Nephron progenitor cell (in vitro differentiated cells): ENCODE measurements around the gene HCLS1.

ENCODE experiments used
- DNase-seq: peaks from one replicate; pipeline ENCODE4 v3.0.0; 2021
- H3K27ac Mint-ChIP-seq: 2 replicates; pipeline ENCODE4 v1.8.0; 2021; ENCODE audit warnings: mild to moderate bottlenecking, moderate library complexity, mixed read lengths
- H3K27me3 Mint-ChIP-seq: 2 replicates; pipeline ENCODE4 v1.8.0; 2021; ENCODE audit warnings: mild to moderate bottlenecking, low read depth, mixed read lengths; ENCODE audit not compliant: poor library complexity
- H3K36me3 Mint-ChIP-seq: 2 replicates; pipeline ENCODE4 v1.8.0; 2021; ENCODE audit warnings: low read depth, mixed read lengths
- H3K4me1 Mint-ChIP-seq: 2 replicates; pipeline ENCODE4 v1.8.0; 2021; ENCODE audit warnings: mixed read lengths
- H3K4me3 Mint-ChIP-seq: 2 replicates; pipeline ENCODE4 v1.8.0; 2021; ENCODE audit warnings: mild to moderate bottlenecking, moderate library complexity, mixed read lengths
- H3K9me3 Mint-ChIP-seq: 2 replicates; pipeline ENCODE4 v1.8.0; 2021; ENCODE audit warnings: mild to moderate bottlenecking, moderate library complexity, mixed read lengths
- CTCF ChIP-seq: fragments of 200-600 bp; sonication (generic); IDR thresholded peaks from 2 replicates; pipeline ENCODE4 v1.5.0; 2021; ENCODE audit warnings: antibody characterized with exemption

The HCLS1 gene

GRCh38 chr3:121651684-121652083 is 9.0 kb downstream of the HCLS1 start:
- DNase-seq: no peak
- Mint-ChIP-seq H3K36me3 (no peaks in the 10 kb centered on the region), H3K4me3 (no peak overlapping the region), H3K27me3 (peaks cover 6% of the 10 kb centered on the region), H3K27ac (no peak overlapping the region), H3K4me1 (no peaks in the 10 kb centered on the region), H3K9me3 (no peaks in the 10 kb centered on the region)
- TF ChIP-seq CTCF: no peak

GRCh38 chr3:121649645-121650044 is 11.1 kb downstream of the HCLS1 start:
- no peak for TF ChIP-seq CTCF
- no peaks in the 10 kb centered on the region for H3K9me3 Mint-ChIP-seq
- H3K27ac Mint-ChIP-seq: no peak overlapping the region
- peaks cover 6% of the 10 kb centered on the region for H3K27me3 Mint-ChIP-seq
- H3K4me1 Mint-ChIP-seq: peaks cover 3% of the 10 kb centered on the region
- no peaks in the 10 kb centered on the region for H3K36me3 Mint-ChIP-seq
- no peak overlapping the region for H3K4me3 Mint-ChIP-seq
- no peak for DNase-seq

- Mint-ChIP-seq H3K27me3 (peaks cover 6% of the 10 kb centered on the region), H3K9me3 (no peaks in the 10 kb centered on the region), H3K4me3 (no peak overlapping the region), H3K36me3 (no peaks in the 10 kb centered on the region), H3K27ac (no peak overlapping the region), H3K4me1 (peaks cover 15% of the 10 kb centered on the region)
- TF ChIP-seq CTCF: no peak
- no peak for DNase-seq
Observed at GRCh38 chr3:121648219-121648958, 12.3 kb downstream of the HCLS1 start.

GRCh38 chr3:121645054-121645453 is 15.6 kb downstream of the HCLS1 start:
- H3K9me3 Mint-ChIP-seq: no peaks in the 10 kb centered on the region
- peaks cover 6% of the 10 kb centered on the region for H3K27me3 Mint-ChIP-seq
- TF ChIP-seq CTCF: no peak
- no peaks in the 10 kb centered on the region for H3K36me3 Mint-ChIP-seq
- peaks cover 26% of the 10 kb centered on the region for H3K4me1 Mint-ChIP-seq
- no peak for DNase-seq
- peak overlapping the region; percentile 76 for H3K27ac Mint-ChIP-seq
- no peak overlapping the region for H3K4me3 Mint-ChIP-seq

GRCh38 chr3:121642601-121643314 is 17.9 kb downstream of the HCLS1 start:
- Mint-ChIP-seq H3K4me3 (no peak overlapping the region), H3K36me3 (no peaks in the 10 kb centered on the region), H3K4me1 (peaks cover 26% of the 10 kb centered on the region), H3K27me3 (peaks cover 6% of the 10 kb centered on the region), H3K27ac (peak overlapping the region; percentile 89), H3K9me3 (no peaks in the 10 kb centered on the region)
- no peak for TF ChIP-seq CTCF
- DNase-seq: no peak
